HG03108 (cell line): ENCODE results near the gene LAPTM5.

Experiments
- ATAC-seq: cut with Tn5 transposase; IDR thresholded peaks from one replicate; pipeline ENCODE4 v1.9.1; 2021; ENCODE audit warnings: moderate library complexity; ENCODE audit not compliant: unreplicated experiment

LAPTM5 gene

DNA sequence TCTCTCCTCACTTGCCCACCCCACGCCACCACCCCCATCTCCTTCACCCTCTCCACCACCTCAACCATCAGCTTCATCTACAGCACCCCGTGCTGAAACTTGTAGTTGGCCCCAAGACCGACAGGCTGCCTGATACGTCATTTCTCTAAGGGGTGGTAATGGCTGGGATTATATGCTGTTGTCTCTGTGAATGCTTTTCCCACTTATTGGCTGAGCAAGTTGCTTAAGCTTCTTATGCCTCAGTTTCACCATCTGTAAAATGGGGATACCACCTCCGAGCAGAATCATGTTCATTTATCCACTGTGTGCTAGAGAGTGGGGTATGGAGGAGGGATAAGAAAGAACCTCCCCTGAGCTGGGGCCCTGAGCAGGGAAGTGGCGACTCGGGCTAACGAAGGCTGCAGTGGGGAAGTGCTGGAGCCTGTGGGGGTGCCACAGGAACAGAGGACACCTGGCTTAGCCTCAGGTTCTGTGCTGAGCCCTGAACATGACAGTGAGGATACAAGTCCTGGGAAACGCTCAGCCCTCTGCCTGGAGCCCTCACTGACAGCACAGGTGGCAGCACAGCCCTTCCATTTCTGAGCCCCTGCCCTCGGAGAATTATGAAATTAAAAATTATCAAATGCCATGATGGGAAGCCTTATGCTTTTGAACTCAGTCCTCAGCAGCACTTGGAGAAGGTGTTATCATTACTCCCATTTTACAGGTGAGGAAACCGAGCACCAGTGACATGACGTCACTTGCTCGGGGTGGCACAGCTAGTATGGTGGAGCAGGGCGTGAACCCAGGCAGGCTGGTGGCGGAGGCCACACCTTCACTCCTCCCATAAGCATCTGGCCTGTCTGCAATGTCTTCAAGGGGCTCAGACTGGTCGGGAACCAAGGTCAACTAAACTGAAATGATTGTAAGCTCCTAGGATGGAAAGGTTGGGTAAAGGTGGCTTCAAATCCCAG lies 37.0 kb downstream of the LAPTM5 start:
- no peak for ATAC-seq

GRCh38 chr1:30719406-30720270 lies 37.9 kb downstream of the LAPTM5 start:
- ATAC-seq: no peak

GRCh38 chr1:30718636-30719405 lies 38.8 kb downstream of the LAPTM5 start:
- peak; percentile 48 for ATAC-seq

DNA sequence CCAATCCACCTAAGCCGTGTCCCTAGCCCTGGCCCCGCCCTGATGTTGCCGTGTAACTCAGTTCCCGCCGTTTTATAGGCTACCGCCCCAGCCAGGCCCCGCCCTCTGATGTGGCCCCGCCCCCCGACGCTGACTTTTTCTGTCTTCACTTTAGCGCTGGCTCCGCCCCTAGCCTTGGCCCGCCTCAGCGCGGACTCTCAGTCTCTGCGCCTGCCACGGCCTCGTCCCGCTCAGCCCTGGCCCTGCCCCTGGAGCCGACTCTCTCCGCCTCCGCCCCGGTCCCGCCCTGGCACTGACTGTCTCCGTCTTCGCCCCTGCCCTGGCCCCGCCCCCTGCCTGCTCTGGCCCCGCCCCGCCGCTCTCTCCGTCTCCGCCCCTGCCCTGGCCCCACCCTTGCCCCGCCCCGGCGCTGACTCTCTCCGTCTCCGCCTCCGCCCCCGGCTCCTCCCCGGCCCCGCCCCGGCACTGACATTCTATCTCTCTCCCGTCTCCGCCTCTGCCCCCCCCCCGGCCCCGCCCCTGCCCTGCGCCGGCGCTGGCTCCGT lies 39.4 kb downstream of the LAPTM5 start:
- peak; percentile 85 for ATAC-seq

DNA sequence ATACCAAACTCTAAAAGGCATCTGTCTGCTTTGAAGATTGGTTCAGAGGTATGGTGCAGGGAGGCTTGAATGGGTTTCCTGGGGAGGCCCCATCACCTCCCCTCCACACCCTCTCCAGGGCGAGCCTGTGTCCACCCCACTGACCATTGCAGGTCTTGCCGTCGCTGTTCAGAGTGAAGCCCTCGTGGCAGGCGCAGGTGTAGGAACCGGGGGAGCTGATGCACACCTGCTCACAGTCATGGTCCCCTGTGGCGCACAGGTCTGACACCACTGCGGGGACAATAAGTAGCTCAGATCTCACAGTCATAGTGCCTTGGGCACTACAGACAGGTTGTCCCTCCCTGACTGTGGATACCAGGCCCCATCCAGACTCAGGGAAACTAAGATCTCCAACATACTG lies 40.9 kb downstream of the LAPTM5 start:
- no peak for ATAC-seq

DNA sequence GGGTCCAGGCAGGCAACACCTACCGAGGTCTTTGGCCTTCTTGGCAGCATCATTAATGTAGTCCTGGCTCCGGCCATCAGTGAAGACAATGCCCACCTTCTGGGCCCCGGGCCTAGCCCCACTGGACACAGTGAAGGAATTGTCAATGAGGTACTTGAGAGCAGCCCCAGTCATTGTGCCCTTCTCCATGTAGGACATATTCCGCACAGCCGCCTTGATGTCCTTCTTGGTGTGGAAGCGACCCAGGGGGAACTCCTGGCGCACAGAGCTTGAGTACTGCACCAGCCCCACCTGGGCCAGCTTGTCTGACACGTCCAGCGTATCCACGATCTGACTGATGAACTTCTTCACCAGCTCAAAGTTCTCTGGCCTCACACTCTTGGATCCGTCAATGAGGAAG lies 41.7 kb downstream of the LAPTM5 start:
- ATAC-seq: no peak

GRCh38 chr1:30715216-30715615 lies 42.4 kb downstream of the LAPTM5 start:
- ATAC-seq: no peak

- no peak for ATAC-seq
These were observed 43.0 kb downstream of the LAPTM5 start for GRCh38 chr1:30714536-30715090.

- no peak for ATAC-seq
These were observed 43.5 kb downstream of the LAPTM5 start for GRCh38 chr1:30714025-30714424.

- no peak for ATAC-seq
These were observed 44.3 kb downstream of the LAPTM5 start for GRCh38 chr1:30713311-30713710.

DNA sequence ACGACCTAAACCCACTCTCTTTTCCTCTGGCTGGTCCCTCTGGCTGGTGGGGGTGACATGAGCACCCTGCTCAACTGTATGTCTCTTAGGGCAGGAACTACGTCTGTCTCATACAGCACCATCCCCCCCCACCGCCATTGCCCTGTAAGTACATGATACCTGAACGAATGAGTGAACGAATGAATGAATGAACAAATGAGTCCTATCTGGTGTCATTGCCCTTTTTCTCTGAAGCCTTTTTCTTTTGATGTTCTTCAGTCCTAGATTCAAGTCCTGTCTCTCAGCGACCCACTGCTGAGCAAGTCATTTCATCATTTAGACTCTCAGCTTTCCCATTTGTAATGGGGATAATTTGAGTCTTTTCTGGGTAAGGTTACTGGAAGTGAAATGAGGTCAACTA lies 45.0 kb downstream of the LAPTM5 start:
- no peak for ATAC-seq

DNA sequence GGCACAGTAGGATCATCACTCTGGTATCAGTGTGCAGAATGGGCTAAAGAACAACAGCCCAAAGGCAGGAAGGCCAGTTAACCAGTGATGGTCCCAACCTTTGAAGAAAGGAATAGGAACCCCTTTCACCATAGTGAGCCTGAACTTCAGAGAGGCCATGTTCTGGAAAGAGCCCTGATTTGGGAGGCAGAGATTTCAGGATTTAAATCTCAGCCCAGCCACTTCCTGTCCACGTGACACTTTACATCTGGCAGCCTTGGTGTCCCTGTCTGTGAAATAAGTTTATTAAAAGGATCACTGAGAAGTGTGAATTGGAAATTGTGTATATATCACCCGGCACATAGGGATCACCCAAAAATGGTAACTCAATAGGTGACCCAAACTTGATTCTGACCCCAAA lies 47.2 kb downstream of the LAPTM5 start:
- ATAC-seq: no peak

DNA sequence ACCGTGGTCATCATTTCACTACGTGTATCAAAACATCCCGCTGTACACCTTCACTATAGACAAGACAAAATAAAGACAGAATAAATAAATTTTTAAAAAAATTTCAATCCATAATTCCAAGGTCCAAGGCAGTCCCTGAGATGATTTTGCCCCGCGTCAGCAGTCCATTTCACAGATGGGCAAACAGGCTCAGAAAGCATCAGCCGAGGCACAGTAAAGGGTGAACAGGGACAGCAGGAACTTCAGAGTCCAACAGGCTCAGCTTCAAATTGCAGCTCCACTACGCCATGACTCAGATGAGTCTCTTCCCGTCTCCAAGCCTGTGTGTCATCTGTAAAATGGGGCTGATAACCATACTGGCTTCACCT lies 49.2 kb downstream of the LAPTM5 start:
- no peak for ATAC-seq

DNA sequence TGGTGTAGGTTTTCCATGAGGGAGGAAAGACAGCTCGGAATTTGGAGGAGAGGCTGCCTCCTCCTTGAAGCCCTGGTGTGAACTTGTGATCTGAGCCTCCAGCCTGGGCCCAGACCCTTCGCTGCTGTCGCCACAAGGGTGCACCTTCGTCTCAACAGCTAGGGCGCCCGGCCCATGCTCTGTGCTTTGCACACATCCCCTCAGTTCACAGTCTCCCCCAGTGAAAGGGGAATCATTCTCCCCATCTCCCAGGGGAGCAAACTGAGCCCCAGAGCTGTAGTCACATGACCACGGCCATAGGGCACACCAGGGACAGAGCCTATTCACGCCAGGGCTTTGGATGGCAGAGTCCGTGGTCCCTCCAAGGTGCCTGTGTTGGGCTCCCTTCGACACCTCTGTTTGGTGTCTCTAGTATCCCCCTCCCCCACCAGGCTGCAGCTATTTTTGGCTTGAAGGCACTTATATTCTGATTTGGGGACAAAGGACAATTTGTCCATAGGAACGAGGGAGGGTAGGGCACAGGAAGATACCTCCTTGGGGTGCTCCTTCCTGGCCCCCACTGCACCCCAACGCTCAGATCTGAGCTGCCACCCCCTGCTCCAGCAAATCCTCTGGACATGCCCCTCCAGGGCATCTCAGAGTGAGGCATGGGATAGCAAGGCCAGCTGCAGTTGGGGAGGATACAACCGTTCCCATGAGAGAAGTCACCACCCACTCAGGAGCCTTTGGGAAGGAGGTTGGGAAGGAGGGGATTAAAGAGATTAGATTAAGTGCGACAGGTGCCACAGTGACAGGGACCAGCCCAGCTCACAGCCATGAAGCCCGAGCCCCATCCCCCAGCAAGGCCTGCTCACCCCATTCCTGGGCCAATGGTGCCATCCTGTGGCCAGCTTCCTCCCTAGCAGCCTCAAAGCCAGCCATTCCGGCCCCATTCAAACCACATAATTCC lies 49.9 kb downstream of the LAPTM5 start:
- ATAC-seq: no peak

- no peak for ATAC-seq
These were observed 51.0 kb downstream of the LAPTM5 start for GRCh38 chr1:30706528-30706927.

DNA sequence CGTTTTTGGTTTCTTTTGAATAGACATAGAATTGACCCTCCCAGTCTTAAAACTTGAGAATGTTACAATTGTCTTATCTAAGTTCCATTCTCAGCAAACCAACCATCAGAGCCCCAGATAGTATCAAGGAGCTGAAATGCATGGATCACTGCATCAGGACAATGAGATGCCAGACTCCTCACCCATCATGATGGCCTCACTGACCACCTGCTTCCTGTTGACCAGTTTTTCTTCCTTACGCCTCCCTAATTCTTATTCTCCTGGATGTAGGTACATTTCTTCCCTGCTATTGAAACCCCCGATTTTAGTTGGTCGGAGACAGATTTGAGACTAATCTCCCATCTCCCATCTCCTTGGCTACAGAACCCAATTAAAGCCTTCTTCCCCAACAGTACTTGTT lies 51.9 kb downstream of the LAPTM5 start:
- ATAC-seq: no peak

DNA sequence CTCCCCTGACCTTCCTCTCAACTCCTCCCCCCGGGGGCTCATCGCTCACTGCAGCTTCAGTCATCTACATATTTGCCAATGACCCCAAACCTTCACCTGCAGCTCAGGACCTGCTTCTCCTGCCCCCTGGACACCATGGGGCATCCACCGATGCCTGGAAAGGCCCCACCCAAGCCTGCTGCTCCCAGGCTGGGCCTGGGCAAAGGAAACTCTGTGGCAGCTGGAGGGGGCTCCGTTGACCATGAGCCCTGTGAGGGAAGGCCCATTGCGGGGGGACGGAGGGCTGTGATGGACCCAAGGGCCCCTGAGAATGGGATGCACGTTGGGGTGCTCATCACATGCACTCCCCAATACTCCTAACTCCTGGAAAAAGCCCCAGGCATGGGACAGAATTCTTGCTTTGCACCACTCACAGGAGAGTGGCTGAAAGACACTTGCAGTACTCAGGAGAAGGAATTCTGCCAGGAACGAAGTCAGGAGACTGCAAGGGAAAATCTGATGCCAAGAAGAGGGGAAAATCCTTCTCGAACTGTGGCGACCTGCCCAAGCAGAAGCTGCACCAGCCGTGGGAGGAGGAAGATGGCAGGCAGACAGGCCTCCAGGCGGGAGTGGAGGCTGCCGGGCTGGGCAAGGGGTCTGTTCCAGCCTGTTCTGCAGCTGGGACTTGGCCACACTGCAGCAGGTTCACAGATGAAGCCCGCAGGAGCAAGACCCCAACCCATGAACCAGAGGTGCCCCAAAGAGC lies 52.6 kb downstream of the LAPTM5 start:
- ATAC-seq: no peak

DNA sequence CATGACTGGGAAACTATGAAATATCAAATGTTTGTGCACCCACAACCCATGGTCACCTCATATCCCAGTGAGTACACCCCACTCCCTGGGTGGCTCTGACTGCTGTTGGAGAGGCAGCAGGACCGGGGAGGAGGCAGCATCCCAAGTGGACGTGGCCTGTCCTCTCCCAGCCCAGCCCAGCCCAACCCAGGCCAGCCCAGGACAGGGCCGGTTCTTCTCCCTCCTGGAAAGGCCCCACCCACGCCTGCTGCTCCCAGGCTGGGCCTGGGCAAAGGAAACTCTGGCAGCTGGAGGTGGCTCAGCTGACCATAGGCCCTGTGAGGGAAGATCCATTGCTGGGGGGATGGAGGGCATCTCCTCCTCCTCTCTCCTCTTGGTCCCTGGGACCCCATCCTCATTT lies 53.3 kb downstream of the LAPTM5 start:
- no peak for ATAC-seq

- ATAC-seq: no peak
These were observed 54.8 kb downstream of the LAPTM5 start for GRCh38 chr1:30702823-30703222.
